Stimulated activated CD4-positive, alpha-beta T cell treated with anti-CD3 and anti-CD28 coated beads, Interleukin-12 subunit alpha, Interleukin-12 subunit beta, amount 100 ng/mL, for 4 hours (primary cell): ENCODE measurements around the gene ZDHHC16.

Source experiments
- DNase-seq: peaks from one replicate; pipeline ENCODE4 v3.0.0-alpha.2; 2020

ZDHHC16 gene

DNA sequence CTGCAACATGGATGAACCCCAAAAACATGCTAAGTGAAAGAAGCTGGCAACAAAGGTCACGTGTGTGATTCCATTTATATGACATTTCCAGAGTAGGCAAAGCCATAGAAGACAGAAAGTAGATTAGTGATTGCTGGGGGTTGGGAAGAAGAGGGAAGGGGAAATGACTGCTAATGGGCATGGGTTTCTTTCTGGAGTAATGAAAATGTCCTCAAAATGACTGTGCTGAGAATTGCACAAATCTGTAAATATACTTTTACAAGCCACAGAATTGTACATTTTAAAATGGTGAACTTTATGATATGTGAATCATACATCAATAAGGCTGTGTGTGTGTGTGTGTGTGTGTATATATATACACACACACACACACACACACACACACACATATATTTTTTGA is 36.4 kb downstream of the ZDHHC16 start:
- DNase-seq, result no peak

DNA sequence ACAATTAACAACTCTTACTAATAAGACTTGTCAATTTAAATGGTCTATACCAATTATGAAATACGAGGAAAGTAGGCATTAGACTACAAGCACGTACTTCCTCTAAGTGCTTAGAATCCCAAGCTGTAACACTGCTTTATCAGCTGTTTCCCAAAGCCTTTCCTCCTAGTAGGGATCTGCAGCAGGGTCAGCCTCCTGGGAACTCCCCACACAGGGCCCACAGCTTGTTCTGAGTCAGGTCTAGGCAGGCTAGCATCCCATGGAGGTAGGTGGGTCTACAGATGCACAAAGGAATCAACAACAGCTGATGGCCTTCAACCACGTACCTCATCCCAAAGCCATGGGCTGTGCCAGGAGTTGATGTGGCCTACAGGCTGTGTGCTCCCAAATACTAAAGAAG is 37.5 kb downstream of the ZDHHC16 start:
- DNase-seq, result no peak

DNA sequence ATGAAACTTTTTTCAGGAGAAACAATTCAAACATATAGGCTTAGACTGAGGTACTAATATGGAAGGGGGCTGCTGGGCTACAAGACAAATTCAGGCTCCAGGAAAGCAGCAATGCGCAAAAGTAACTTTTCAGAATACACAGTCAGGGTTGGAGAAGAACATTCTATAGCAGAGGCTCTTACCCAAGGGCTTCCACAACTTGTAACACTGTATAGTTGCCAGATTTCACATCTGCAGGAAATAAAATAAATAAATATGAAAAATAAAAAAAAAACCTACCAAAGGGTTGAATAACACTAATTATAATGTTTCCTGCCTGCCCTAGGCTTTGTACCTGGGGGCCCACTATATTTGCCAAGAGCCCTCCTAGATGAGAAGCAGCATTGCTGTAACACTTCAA is 37.9 kb downstream of the ZDHHC16 start:
- DNase-seq, result no peak

DNA sequence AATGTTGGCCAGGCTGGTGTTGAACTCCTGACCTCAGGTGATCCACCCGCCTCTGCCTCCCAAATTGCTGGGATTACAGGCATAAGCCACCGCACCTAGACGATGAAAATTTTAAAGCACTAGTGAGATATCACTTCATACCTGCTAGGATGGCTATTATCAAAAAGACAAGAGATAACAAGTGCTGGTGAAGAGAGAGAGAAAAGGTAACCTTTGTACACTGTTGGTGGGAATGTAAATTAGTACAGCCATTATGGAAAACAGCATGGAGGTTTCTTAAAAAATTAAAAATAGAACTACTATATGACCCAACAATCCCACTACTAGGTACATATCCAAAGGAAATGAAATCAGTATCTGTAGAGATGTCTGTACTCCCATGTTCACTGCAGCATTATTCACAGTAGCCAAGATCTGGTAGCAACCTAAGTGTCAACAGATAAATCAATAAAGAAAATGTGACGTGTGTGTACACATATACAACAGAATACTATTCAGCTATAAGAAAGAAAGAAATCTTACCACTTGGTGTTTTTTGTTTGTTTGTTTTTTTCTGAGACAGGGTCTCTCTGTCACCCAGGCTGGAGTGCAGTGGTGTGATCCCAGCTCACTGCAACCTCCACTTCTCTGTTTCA is 39.8 kb downstream of the ZDHHC16 start:
- no peak for DNase-seq

DNA sequence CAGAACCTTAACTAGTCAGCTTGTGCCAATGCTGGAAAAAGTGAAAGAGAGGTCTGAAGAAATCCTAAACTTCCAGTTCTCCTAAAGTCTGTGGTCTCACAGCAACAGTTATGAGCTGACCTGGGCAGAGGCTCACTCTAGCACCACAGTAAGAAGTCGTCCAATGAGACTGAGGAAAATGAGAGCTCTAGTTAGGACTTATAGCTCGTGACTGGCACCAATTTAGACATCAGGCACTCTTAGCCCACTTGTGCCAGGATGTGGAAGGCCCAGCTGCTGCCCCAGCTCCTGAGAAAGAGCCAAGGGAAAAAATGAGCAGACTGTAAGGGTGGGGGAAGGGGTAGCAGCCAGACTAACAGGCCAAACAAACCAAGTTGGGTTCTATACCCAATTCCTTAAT is 44.6 kb downstream of the ZDHHC16 start:
- DNase-seq, result no peak

DNA sequence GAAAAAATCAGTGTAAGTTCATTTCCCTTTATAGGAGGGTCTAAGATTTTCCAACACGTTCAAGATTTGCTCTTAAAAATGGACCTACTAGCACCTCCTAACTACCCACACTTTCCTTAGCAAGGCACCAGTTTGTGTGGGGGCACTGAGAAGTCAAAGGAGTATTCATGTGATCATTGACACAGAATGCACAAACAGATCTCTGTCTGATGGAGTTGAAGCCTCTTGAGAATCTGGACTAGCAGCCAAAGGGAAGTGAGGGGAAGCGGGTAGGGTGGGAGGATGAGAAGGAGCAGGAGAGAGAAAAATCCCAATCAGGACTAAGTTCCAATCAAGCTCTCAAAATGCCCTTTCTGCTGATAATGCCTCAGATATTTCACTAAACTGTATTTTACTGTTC is 48.2 kb downstream of the ZDHHC16 start:
- DNase-seq, result no peak

DNA sequence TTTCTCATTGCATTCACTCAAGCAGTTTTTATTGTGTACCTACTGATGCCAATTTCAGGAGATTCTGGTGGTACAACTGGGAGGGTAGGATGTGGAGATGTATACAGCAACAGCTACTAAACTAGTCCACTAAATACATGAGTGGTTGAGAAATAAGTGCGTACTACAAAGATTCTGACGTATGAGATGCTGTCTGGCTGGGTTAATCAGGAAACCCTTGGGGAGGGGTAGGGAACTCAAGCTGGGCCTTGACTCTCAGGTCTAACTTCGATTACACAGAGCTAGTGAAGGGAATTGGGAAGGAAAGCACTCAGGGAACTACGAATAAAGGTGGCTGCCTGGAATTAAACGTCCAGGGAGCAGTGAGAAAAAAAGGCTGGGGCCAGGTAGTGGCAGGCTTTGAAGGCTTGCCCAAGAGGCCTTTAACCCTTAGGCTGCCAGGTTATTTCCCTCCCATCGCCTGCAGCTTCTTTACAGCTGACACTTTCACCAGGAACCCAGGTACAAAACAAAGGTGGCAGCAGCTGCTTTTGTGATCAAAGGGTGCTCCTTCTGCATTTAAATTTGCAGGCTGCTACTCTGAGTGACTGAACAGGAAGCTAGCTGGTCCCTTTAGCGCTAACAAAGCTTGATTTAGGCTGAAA is 49.0 kb downstream of the ZDHHC16 start:
- no peak for DNase-seq

DNA sequence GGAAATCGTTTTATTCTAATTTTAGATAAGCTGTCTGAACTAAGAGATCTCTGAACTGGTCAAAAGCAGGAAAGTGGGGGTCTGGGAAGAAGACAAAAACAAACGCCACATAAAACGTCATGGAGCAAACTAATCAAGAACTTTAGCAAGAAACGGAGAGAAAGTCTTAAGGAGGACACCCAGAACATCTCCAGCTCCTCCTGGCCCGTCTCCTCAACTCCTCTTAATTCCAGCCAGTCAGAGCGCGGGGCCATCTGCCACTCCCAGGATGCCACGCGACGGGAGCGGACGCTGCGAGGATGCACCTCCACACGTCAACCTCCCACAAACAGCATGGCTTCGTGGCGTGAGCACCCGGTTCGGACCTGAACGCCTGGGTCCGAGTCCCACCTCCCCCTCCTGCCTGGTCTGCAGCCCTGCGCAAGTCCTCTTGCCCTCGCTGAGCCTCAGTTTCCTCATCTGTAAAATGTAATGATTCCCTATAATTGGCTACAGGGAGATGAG is 51.6 kb downstream of the ZDHHC16 start:
- DNase-seq, result peak; percentile 73

DNA sequence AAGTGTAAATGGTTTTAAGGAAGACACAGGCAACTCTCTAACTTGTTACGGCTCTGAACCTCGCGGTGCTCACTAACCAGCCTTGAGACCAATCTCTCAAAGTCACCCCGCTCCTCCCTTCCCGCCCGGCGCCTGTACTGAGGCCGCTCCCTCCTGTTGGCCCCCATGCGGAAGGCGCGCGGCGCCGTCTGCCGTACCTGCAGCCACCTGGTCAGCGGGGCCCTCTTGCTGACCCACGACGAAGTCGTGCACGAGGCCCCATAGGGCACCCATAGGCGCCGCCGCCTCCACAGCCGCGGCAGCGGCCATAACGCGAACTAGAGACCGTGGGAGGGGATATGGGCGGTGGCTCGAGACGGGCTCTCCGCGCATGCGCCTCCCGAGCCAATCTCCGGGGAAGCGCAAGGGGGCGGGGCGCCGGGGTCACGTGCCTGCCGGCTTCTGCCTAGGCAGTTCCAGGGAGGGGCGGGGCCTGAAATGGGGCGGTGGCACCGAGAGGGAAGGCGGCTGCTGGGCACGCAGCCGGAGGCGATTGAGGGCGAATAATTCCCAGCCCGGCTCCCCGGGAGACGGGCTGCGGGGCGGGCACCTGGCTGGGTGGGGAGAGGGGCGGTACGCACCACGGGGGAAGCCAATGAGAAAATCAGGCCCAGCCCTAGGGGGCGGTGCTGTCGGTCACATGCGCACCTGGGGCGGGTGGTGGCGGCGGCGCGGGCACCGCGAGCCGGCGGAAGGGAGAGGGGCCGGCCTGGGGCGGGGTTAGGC is 52.3 kb downstream of the ZDHHC16 start, which contains the start of gene MMS19:
MMS19 (minus strand) TSS at position 347 of the 765 bp plus-strand sequence; CDS start at position 309, 38 bp downstream.
- DNase-seq, result peak; percentile 100

DNA sequence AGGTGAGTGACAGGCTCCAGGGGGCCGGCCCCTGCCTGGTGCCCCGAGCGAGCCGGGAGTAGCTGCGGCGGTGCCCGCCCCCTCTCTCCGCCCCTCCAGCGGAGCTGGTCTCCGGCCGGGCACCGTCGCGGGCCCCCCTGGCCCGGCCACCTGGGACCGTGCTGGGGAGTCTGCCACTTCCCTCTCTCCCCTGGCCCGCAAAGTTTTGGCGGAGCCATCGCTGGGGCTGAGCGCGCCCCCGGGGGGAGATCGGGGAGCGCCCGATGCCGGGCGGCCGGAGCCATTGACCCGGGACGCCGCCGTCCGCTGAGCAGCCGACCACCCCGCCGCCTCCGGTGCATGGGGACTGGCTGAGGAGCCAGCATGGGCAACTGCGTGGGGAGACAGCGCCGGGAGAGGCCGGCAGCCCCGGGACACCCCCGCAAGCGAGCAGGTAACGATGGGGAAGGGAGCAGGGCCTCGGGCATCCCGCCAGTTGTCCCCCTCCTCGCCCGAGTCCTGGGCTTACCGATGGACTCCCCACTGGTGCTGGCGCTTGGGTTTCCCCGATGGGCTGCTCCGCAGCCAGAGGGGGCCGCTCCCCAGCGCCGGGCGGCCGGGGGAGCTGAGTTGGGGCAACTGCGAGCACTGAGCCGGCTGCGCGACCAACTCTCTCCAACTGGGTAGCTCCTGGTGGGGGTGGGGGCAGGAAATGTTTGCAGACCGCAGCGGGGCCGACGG is 53.0 kb downstream of the ZDHHC16 start, which contains the start of gene UBTD1:
UBTD1 (plus strand) TSS at position 84 of the 720 bp plus-strand sequence; CDS start at position 364, 280 bp downstream.
- DNase-seq, result peak; percentile 31

DNA sequence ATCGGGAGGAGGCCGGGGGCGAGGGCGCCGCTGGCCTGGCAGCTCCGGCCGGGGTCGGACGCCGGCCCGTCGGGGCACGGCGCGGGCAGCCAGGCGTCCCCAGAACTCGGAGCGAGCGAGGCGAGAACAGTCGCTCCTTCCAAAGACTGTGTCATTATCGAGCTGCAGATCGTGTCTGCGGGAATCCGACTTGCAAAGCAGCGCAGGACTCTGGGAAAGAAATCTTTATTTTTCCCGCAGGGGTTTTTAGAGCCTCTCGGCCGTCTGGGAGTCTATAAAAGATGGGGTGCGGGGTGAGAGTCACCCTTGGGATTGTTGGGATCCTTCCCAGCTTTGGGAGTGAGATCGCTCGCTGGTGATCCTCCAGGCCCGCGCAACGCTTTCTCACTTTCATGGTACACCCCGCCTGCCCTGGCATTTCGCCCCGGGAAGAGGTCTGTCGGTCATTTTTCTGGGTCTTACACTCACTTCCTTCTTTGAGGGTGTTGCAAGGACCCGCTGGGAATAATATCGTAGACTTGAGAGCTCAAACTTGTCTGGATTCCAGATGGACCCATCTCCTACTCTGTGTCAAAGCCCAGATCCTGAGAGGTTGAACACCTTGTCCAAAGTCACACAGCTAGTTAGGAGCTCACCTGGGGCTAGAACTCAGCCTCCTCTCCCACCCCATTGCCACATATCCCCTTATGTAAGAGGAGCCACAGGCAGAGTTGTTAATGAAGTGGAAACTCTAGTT is 53.8 kb downstream of the ZDHHC16 start:
- DNase-seq, result no peak

DNA sequence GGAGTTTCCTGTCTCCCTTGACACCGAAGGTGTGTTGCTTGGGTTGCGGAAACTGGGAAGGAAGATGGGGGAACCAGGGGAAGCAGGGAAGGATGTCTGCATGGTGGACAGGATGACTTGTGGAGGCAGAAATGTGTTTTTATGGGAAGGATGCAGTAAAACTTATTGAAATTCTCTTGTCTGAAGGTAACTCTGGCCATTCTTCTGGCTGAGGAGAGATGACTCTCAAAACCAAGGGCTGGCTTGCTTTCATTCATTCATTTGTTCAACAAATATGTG is 54.3 kb downstream of the ZDHHC16 start:
- DNase-seq, result no peak

DNA sequence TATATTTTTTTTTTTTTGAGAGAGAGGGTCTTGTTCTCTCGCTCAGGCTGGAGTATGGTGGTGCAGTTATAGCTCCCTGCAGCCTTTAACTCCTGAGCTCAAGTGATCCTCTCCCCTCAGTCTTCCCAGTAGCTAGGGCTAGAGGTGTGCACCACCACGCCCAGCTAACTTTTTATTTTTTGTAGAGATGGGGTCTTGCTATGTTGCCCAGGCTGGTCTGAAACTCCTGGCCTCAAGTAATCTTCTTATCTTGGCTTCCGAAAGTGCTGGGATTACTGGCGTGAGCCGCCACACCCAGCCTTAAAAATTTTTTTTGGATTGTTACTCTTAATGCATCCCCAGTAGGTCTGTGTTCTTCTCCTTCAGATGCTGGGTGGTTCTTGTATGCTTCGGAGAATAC is 56.9 kb downstream of the ZDHHC16 start:
- DNase-seq, result no peak

DNA sequence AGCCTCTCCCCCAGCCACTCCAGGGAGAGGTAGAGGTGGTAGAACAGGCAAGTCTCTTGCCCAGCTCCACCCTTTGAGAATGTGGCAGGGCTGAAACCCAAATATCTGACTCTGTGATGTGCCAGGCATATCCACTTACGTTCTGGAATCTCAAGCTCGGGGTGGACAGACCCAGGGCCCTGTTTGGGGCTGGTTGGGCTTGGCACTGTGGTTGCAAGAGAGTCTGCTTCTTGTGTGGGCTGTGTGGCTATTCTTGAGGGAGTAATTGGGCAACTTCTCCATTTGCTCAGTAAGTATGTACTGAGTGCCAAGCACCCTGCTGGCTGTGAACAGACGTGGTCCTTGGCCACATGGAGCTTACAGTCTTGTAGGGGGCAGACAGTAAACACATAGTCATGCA is 57.4 kb downstream of the ZDHHC16 start:
- no peak for DNase-seq

DNA sequence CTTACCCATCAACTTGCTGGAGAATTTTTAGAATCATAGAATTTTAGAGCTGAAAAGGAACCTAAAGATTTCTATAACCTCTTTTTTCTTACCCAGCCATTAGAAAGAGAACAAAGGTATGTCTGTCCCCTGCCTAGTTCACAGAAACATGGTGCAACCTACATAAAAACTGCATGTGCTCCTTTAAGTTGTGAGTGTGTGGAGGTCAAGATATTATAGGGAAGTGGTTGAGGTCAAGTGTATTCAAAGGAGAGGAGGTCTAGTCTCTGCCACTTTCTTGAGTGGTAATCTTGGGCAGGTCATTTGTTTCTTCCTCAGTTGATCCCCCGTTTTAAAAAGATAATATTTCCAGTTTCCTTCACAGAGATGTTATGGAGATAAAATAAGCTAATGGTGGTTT is 59.2 kb downstream of the ZDHHC16 start:
- no peak for DNase-seq

DNA sequence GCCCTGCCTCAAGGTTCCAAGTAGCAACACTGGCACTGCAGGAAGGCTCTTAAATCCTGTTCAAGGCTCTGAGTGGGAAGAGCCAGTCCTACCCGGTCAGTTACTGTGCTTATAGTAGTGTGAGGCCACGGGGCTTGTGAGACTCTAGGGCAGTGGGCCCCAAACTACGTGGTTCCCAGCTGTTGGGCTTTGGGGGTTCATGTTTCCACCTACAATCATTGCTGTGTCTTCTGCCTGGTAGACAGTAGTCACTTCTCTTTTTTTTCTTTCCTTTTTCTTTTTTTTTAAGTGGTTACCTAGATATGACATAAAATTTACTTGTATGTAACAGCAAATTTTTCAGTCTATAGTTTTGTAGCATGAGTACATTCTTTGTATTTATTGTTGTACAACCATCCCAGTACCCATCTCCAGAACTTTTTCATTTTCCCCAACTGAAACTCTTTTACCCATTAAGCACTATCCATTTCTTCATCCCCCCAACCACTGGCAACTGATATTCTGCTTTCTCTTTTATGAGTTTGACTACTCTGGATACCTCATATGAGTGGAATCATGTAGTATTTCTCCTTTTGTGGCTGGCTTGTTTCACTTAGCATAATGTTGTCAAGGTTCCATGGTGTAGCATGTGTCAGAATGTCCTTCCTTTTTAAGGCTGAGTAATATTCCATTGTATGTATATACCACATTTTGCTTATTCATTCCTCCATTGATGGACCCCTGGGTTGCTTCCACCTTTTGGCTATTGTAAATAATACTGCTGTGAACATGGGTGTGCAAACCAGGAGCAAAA is 60.4 kb downstream of the ZDHHC16 start:
- no peak for DNase-seq
